ENCODE measurements around the gene ZNRF4.

ZNRF4 gene

GRCh38 chr19:5472286-5472685, 17.1 kb downstream of the ZNRF4 start:
- H3K4me3 ChIP-seq (ENCODE audit: low read length): no peak overlapping the region
- no peak for TF ChIP-seq CTCF (conservative IDR thresholded peaks at IDR 0.05; ENCODE audit: low read depth, low read length)
- DNase-seq (ENCODE audit: low read depth): no peak

- no peak for DNase-seq (ENCODE audit: low read depth)
- TF ChIP-seq CTCF (conservative IDR thresholded peaks at IDR 0.05; ENCODE audit: low read depth, low read length): no peak
- no peak overlapping the region for H3K4me3 ChIP-seq (ENCODE audit: low read length)
Measured at GRCh38 chr19:5473646-5474045, 18.4 kb downstream of the ZNRF4 start.

GRCh38 chr19:5477451-5478215, 22.4 kb downstream of the ZNRF4 start:
- no peak for TF ChIP-seq CTCF (conservative IDR thresholded peaks at IDR 0.05; ENCODE audit: low read depth, low read length)
- DNase-seq (ENCODE audit: low read depth): no peak
- no peak overlapping the region for H3K4me3 ChIP-seq (ENCODE audit: low read length)

- no peak for TF ChIP-seq CTCF (conservative IDR thresholded peaks at IDR 0.05; ENCODE audit: low read depth, low read length)
- H3K4me3 ChIP-seq (ENCODE audit: low read length): no peak overlapping the region
- no peak for DNase-seq (ENCODE audit: low read depth)
Measured at GRCh38 chr19:5478241-5478924, 23.2 kb downstream of the ZNRF4 start.

GRCh38 chr19:5478925-5479588, 23.8 kb downstream of the ZNRF4 start:
- DNase-seq (ENCODE audit: low read depth): no peak
- no peak for TF ChIP-seq CTCF (conservative IDR thresholded peaks at IDR 0.05; ENCODE audit: low read depth, low read length)
- H3K4me3 ChIP-seq (ENCODE audit: low read length): no peak overlapping the region

GRCh38 chr19:5479958-5480357, 24.7 kb downstream of the ZNRF4 start:
- no peak for TF ChIP-seq CTCF (conservative IDR thresholded peaks at IDR 0.05; ENCODE audit: low read depth, low read length)
- H3K4me3 ChIP-seq (ENCODE audit: low read length): no peak overlapping the region
- no peak for DNase-seq (ENCODE audit: low read depth)

Data from retinal pigment epithelial cell (primary cell).